Heart left ventricle (tissue), 13 donors: ENCODE results near the gene HOXB3.
"Not testable (repeated sequence)": the region's sequence is repeated elsewhere in the genome, so short reads cannot be mapped to it uniquely, and the experiment has no call there.

ENCODE experiments used
- POLR2A ChIP-seq, 2 donors: fragments of 450-650 bp; IDR thresholded peaks; one replicate each; pipeline ENCODE4 v1.6.1; 2017; ENCODE audit warnings: antibody characterized with exemption in 2 of 2, mild to moderate bottlenecking in 2 of 2, moderate library complexity in 2 of 2
- TF ChIP-seq, protein P1 (sequence below), 12 donors: fragments of 200-600 bp; sonication (generic) in 4 of 12; IDR thresholded peaks; one replicate each; pipeline versions ENCODE4 v1.5.0 to v1.8.0; 2018 to 2022; ENCODE audit warnings: antibody characterized with exemption in 12 of 12, mild to moderate bottlenecking in 5 of 12
- donor health status: ischemic (EF 13 %, LVEDD 7.1; RV severe dilation, severe dysfunction).
- donor health status: DM: no; HTN: yes; CAD: no.
- donor health status: DM: no; HTN: no; CAD: no.
- donor health status: ischemic (EF 25% LVEDD 6.9; RV normal size, moderate dysfunction).
- donor health status: ischemic (EF 25% LVEDD 5.7; RV mildly dilated, moderate dysfunction).
- donor health status: ischemic (EF 35%, LVEDD 5.7; RV mildly dilated, moderate dysfunction).
- donor health status: nonischemic (EF 11% LVEDD 7.7; RV severe dilation, severe dysfunction).
- donor health status: DM: yes; HTN: yes; CAD: no.
- donor health status: PGD.
- donor health status: ischemic (EF 29% LVEDD 5.4; RV normal size, mild dysfunction).
- donor health status: nonischemic (EF 23%, LVEDD 6.1; RV moderate dilation, normal function).

GRCh38 chr17:48509708-48510107, 80.3 kb downstream of the HOXB3 start:
- TF ChIP-seq, protein P1, sequence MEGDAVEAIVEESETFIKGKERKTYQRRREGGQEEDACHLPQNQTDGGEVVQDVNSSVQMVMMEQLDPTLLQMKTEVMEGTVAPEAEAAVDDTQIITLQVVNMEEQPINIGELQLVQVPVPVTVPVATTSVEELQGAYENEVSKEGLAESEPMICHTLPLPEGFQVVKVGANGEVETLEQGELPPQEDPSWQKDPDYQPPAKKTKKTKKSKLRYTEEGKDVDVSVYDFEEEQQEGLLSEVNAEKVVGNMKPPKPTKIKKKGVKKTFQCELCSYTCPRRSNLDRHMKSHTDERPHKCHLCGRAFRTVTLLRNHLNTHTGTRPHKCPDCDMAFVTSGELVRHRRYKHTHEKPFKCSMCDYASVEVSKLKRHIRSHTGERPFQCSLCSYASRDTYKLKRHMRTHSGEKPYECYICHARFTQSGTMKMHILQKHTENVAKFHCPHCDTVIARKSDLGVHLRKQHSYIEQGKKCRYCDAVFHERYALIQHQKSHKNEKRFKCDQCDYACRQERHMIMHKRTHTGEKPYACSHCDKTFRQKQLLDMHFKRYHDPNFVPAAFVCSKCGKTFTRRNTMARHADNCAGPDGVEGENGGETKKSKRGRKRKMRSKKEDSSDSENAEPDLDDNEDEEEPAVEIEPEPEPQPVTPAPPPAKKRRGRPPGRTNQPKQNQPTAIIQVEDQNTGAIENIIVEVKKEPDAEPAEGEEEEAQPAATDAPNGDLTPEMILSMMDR (IDR thresholded peaks at IDR 0.05): not testable (repeated sequence)
- TF ChIP-seq POLR2A (IDR thresholded peaks at IDR 0.05): not testable (repeated sequence)
